DND-41 (cell line): ENCODE measurements around the gene COL19A1.
A peak's percentile ranks its signal among the peaks of the same experiment; 100 is the strongest.

ENCODE experiments used
- ATAC-seq: fragments of 200-7000 bp; cut with Tn5 transposase; 3 replicates; pipeline ENCODE4 v1.9.1; 2021; ENCODE audit warnings: low read depth; ENCODE audit not compliant: insufficient read depth
- DNase-seq: peaks from one replicate; pipeline ENCODE4 v3.0.0-alpha.2; 2020
- H2AFZ ChIP-seq: 2 replicates; pipeline ENCODE4 v1.6.0; 2012; ENCODE audit warnings: low read depth, low read length
- H3K27ac ChIP-seq: 2 replicates; pipeline ENCODE4 v1.5.1; 2012; ENCODE audit warnings: low read length, inconsistent platforms
- H3K27me3 ChIP-seq: fragments of 200-600 bp; sonication (generic); 2 replicates; pipeline ENCODE4 v1.6.0; 2012; ENCODE audit warnings: low read length, mild to moderate bottlenecking, inconsistent platforms; ENCODE audit not compliant: insufficient read depth, poor library complexity
- H3K36me3 ChIP-seq: 2 replicates; pipeline ENCODE4 v1.5.1; 2012; ENCODE audit warnings: low read length, inconsistent platforms; ENCODE audit not compliant: insufficient read depth
- H3K4me1 ChIP-seq: 2 replicates; pipeline ENCODE4 v1.5.1; 2012; ENCODE audit warnings: mild to moderate bottlenecking, low read length; ENCODE audit not compliant: insufficient read depth
- H3K4me2 ChIP-seq: 2 replicates; pipeline ENCODE4 v1.6.0; 2012; ENCODE audit warnings: mild to moderate bottlenecking, moderate library complexity, low read length, inconsistent platforms; ENCODE audit not compliant: insufficient read depth
- H3K4me3 ChIP-seq, 2 experiments: fragments of 200-600 bp in 1 of 2; shearing (Covaris generic) in 1 of 2; 2 replicates each; pipeline ENCODE4 v1.5.1; 2012 to 2016; ENCODE audit warnings: inconsistent platforms in 2 of 2, low read length in 2 of 2, mild to moderate bottlenecking in 2 of 2, low read depth in 1 of 2, moderate library complexity in 1 of 2
- H3K79me2 ChIP-seq: 2 replicates; pipeline ENCODE4 v1.6.0; 2012; ENCODE audit warnings: low read length, inconsistent platforms; ENCODE audit not compliant: insufficient read depth
- H3K9ac ChIP-seq: 2 replicates; pipeline ENCODE4 v1.6.0; 2012; ENCODE audit warnings: low read depth, mild to moderate bottlenecking, inconsistent platforms, low read length, moderate library complexity
- H3K9me3 ChIP-seq: 2 replicates; pipeline ENCODE4 v1.5.1; 2012; ENCODE audit warnings: low read length, moderate library complexity, mild to moderate bottlenecking, inconsistent platforms; ENCODE audit not compliant: insufficient read depth, severe bottlenecking
- H4K20me1 ChIP-seq: 2 replicates; pipeline ENCODE4 v1.6.0; 2012; ENCODE audit warnings: low read length; ENCODE audit not compliant: insufficient read depth
- CTCF ChIP-seq: IDR thresholded peaks from 2 replicates; pipeline ENCODE4 v1.5.1; 2012; ENCODE audit warnings: borderline replicate concordance, low read length, moderate library complexity, mild to moderate bottlenecking; ENCODE audit not compliant: poor library complexity, severe bottlenecking; ENCODE audit errors: extremely low read depth
- EZH2 ChIP-seq: IDR thresholded peaks from 3 replicates; pipeline ENCODE4 v1.6.1; 2012; ENCODE audit warnings: borderline replicate concordance, low read depth, mild to moderate bottlenecking, moderate library complexity, low read length, inconsistent platforms; ENCODE audit not compliant: severe bottlenecking

Gene COL19A1

GRCh38 chr6:70166088-70166958 lies 300.0 kb downstream of the COL19A1 start:
- no peaks in the 10 kb centered on the region for H3K9me3 ChIP-seq
- no peak for ATAC-seq
- H3K4me3 ChIP-seq: no peak overlapping the region

GRCh38 chr6:70168681-70169377 lies 302.5 kb downstream of the COL19A1 start:
- H3K4me3 ChIP-seq: no peak overlapping the region
- no peak for TF ChIP-seq EZH2
- TF ChIP-seq CTCF: no peak
- no peaks in the 10 kb centered on the region for H3K9me3 ChIP-seq
- H2AFZ ChIP-seq: no peak overlapping the region
- no peak overlapping the region for H3K27ac ChIP-seq
- H3K4me2 ChIP-seq: no peak overlapping the region
- no peaks in the 10 kb centered on the region for H3K79me2 ChIP-seq
- ATAC-seq: no peak
- H3K27me3 ChIP-seq: peaks cover 2% of the 10 kb centered on the region
- DNase-seq: no peak
- no peak overlapping the region for H3K9ac ChIP-seq
- no peaks in the 10 kb centered on the region for H3K4me1 ChIP-seq
- H4K20me1 ChIP-seq: no peaks in the 10 kb centered on the region
- no peaks in the 10 kb centered on the region for H3K36me3 ChIP-seq

More at GRCh38 chr6:70166088-70166958, 300.0 kb downstream of the COL19A1 start:
- Histone ChIP-seq H3K79me2 (no peaks in the 10 kb centered on the region), H3K4me1 (no peaks in the 10 kb centered on the region), H3K27me3 (peaks cover 2% of the 10 kb centered on the region), H4K20me1 (no peaks in the 10 kb centered on the region), H2AFZ (no peak overlapping the region), H3K36me3 (no peaks in the 10 kb centered on the region), H3K27ac (no peak overlapping the region), H3K9ac (no peak overlapping the region), H3K4me2 (no peak overlapping the region)
- no peak for DNase-seq
- TF ChIP-seq CTCF (peak; percentile 30), EZH2 (no peak)

- H4K20me1 ChIP-seq: no peaks in the 10 kb centered on the region
- TF ChIP-seq CTCF: no peak
- TF ChIP-seq EZH2: no peak
- ATAC-seq (no peak), DNase-seq (no peak)
- no peak overlapping the region for H3K9ac ChIP-seq
- H3K79me2 ChIP-seq: no peaks in the 10 kb centered on the region
- no peaks in the 10 kb centered on the region for H3K9me3 ChIP-seq
- H3K36me3 ChIP-seq: no peaks in the 10 kb centered on the region
- no peak overlapping the region for H3K27ac ChIP-seq
- H3K27me3 ChIP-seq: no peaks in the 10 kb centered on the region
- no peaks in the 10 kb centered on the region for H3K4me1 ChIP-seq
- H3K4me3 ChIP-seq: no peak overlapping the region
- H2AFZ ChIP-seq: no peak overlapping the region
- H3K4me2 ChIP-seq: no peak overlapping the region
These were observed 304.9 kb downstream of the COL19A1 start for GRCh38 chr6:70171236-70171635.
